HT1080 (cell line): ENCODE measurements around the gene DIS3L2. TPM values are rescaled to one million over a fixed set of nuclear protein-coding genes. Genes with fewer than 3 reads are reported as not detected.

Source experiments
- DNase-seq: peaks from one replicate; pipeline ENCODE4 v3.0.0-alpha.2; 2015; ENCODE audit warnings: low read depth
- total RNA-seq: library from RNA; depleted of rRNA; stranded (reverse); fragments of >200 nt; shearing (Covaris generic); gene quantifications from 2 replicates; pipeline ENCODE4 v1.2.3, GENCODE V29; 2014

DIS3L2 gene
- total RNA-seq, 1 experiment from 2014 or later, result 25.7 TPM

GRCh38 chr2:232049350-232049749, 87.8 kb downstream of the DIS3L2 start:
- no peak for DNase-seq

- no peak for DNase-seq
These were observed 91.1 kb downstream of the DIS3L2 start for GRCh38 chr2:232052591-232052990.

GRCh38 chr2:232053777-232054176, 92.3 kb downstream of the DIS3L2 start:
- DNase-seq, result no peak

GRCh38 chr2:232058063-232058877, 96.8 kb downstream of the DIS3L2 start:
- no peak for DNase-seq

- no peak for DNase-seq
These were observed 97.4 kb downstream of the DIS3L2 start for GRCh38 chr2:232058931-232059330.

GRCh38 chr2:232061265-232061664, 99.8 kb downstream of the DIS3L2 start:
- no peak for DNase-seq

- DNase-seq, result no peak
These were observed 111.5 kb downstream of the DIS3L2 start for GRCh38 chr2:232073026-232073425.

- no peak for DNase-seq
These were observed 112.2 kb downstream of the DIS3L2 start for GRCh38 chr2:232073699-232074098.

GRCh38 chr2:232075080-232075479, 113.6 kb downstream of the DIS3L2 start:
- peak; percentile 58 for DNase-seq

GRCh38 chr2:232075859-232076258, 114.3 kb downstream of the DIS3L2 start:
- DNase-seq, result no peak

GRCh38 chr2:232076272-232076671, 114.8 kb downstream of the DIS3L2 start:
- no peak for DNase-seq

GRCh38 chr2:232076736-232077135, 115.2 kb downstream of the DIS3L2 start:
- no peak for DNase-seq

GRCh38 chr2:232085164-232085563, 123.7 kb downstream of the DIS3L2 start:
- no peak for DNase-seq

GRCh38 chr2:232085826-232086425, 124.4 kb downstream of the DIS3L2 start:
- DNase-seq, result peak; percentile 25

- DNase-seq, result no peak
These were observed 127.3 kb downstream of the DIS3L2 start for GRCh38 chr2:232088771-232089170.

GRCh38 chr2:232094201-232094600, 132.7 kb downstream of the DIS3L2 start:
- DNase-seq, result no peak

- DNase-seq, result no peak
These were observed 133.4 kb downstream of the DIS3L2 start for GRCh38 chr2:232094883-232095282.

GRCh38 chr2:232097260-232097659, 135.7 kb downstream of the DIS3L2 start:
- DNase-seq, result no peak

- DNase-seq, result no peak
These were observed 136.2 kb downstream of the DIS3L2 start for GRCh38 chr2:232097758-232098157.

GRCh38 chr2:232102380-232102779, 140.9 kb downstream of the DIS3L2 start:
- DNase-seq, result no peak

GRCh38 chr2:232103140-232103737, 141.7 kb downstream of the DIS3L2 start:
- DNase-seq, result no peak

- no peak for DNase-seq
These were observed 142.6 kb downstream of the DIS3L2 start for GRCh38 chr2:232104076-232104646.
